NB4 (cell line): ENCODE data around the gene MCC.

Experiments
- MYC ChIP-seq: IDR thresholded peaks from 2 replicates; pipeline ENCODE4 v1.6.1; 2011; ENCODE audit warnings: low read depth, low read length
- TF ChIP-seq, protein P1 (sequence below): IDR thresholded peaks from one replicate; pipeline ENCODE4 v1.5.1; 2012; ENCODE audit warnings: low read depth, low read length

DNA sequence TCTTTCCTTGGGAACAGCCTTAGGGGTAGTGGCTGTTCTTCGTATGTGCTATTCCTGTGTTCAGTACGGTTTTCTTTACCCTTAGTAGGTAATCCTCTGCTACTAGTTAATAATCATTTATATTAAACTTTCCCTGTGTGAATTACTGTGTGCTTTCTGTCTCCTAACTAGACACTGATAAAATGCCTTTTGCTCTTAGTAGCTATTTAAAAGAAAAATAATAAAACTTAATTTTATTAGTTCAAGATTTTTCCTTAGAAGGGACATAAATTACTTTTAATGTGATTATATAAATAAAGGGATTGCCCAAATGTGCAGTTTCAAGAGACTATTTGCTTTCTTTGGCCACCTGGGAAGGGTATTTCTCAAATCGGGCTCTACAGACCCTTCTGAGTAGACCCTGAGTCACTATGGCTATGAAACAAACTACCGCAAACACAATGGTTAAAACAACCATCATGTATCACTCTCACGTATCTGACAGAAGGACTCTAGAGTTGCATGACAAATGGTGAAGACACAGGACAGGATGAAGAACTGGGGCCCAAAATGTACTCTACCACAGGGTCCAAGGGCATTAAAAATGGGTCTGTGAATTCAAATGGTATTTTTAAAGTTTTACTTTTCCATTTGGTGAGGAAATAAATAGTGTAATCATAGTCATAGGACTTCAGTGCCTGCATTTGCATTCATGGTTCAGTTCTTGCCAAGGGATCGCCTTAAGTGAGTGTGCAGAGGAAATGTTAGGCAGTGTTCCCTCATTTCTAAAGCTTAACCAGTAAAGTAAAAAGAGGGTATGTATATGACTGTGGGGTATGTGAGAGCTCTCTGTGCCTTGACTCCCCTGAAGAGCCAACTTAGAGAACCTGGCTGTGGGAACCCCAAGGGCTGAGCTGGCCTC, 150.5 kb downstream of the MCC start:
- TF ChIP-seq, protein P1, sequence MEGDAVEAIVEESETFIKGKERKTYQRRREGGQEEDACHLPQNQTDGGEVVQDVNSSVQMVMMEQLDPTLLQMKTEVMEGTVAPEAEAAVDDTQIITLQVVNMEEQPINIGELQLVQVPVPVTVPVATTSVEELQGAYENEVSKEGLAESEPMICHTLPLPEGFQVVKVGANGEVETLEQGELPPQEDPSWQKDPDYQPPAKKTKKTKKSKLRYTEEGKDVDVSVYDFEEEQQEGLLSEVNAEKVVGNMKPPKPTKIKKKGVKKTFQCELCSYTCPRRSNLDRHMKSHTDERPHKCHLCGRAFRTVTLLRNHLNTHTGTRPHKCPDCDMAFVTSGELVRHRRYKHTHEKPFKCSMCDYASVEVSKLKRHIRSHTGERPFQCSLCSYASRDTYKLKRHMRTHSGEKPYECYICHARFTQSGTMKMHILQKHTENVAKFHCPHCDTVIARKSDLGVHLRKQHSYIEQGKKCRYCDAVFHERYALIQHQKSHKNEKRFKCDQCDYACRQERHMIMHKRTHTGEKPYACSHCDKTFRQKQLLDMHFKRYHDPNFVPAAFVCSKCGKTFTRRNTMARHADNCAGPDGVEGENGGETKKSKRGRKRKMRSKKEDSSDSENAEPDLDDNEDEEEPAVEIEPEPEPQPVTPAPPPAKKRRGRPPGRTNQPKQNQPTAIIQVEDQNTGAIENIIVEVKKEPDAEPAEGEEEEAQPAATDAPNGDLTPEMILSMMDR, result no peak
- TF ChIP-seq MYC, result no peak
